NT2/D1 (cell line): ENCODE results near the gene QKI.

Source experiments
- DNase-seq: peaks from one replicate; pipeline ENCODE4 v3.0.0-alpha.2; 2011; ENCODE audit warnings: low read depth, low spot score
- H3K27me3 ChIP-seq: 2 replicates; pipeline ENCODE4 v1.6.0; 2011; ENCODE audit warnings: mild to moderate bottlenecking; ENCODE audit not compliant: insufficient read length, insufficient read depth
- H3K36me3 ChIP-seq: 2 replicates; pipeline ENCODE4 v1.6.1; 2011; ENCODE audit warnings: mild to moderate bottlenecking, low read length, mixed read lengths; ENCODE audit not compliant: insufficient read depth, insufficient read length
- H3K4me1 ChIP-seq: 2 replicates; pipeline ENCODE4 v1.5.1; 2011; ENCODE audit not compliant: insufficient read depth, insufficient read length
- H3K4me3 ChIP-seq: 2 replicates; pipeline ENCODE4 v1.5.1; 2011; ENCODE audit warnings: low read depth; ENCODE audit not compliant: insufficient read length
- H3K9ac ChIP-seq: 2 replicates; pipeline ENCODE4 v1.6.0; 2011; ENCODE audit warnings: low read depth; ENCODE audit not compliant: insufficient read length
- H3K9me3 ChIP-seq: 2 replicates; pipeline ENCODE4 v1.5.1; 2011; ENCODE audit warnings: mild to moderate bottlenecking, low read length; ENCODE audit not compliant: insufficient read depth
- SUZ12 ChIP-seq: IDR thresholded peaks from 2 replicates; pipeline ENCODE4 v1.6.1; 2011; ENCODE audit not compliant: insufficient read length, insufficient read depth; ENCODE audit errors: extremely low read depth
- YY1 ChIP-seq: IDR thresholded peaks from 2 replicates; pipeline ENCODE4 v1.6.1; 2011; ENCODE audit not compliant: insufficient read length, insufficient read depth
- ZNF274 ChIP-seq: IDR thresholded peaks from 2 replicates; pipeline ENCODE4 v1.6.1; 2011; ENCODE audit warnings: mild to moderate bottlenecking, low read depth, low read length

The QKI gene

GRCh38 chr6:163579111-163579879 lies 164.8 kb downstream of the QKI start:
- Histone ChIP-seq H3K36me3 (peaks cover 7% of the 10 kb centered on the region), H3K9ac (no peak overlapping the region)
- DNase-seq, result peak; percentile 8

GRCh38 chr6:163579880-163580295 lies 165.4 kb downstream of the QKI start:
- TF ChIP-seq ZNF274, result no peak
- no peak for TF ChIP-seq SUZ12
- no peak for TF ChIP-seq YY1
- no peak overlapping the region for H3K9ac ChIP-seq
- H3K27me3 ChIP-seq, result no peaks in the 10 kb centered on the region
- no peak overlapping the region for H3K4me3 ChIP-seq
- DNase-seq, result peak; percentile 5
- H3K4me1 ChIP-seq, result no peaks in the 10 kb centered on the region
- H3K36me3 ChIP-seq, result peaks cover 1% of the 10 kb centered on the region
- no peaks in the 10 kb centered on the region for H3K9me3 ChIP-seq

More at GRCh38 chr6:163579111-163579879, 164.8 kb downstream of the QKI start:
- H3K27me3 ChIP-seq, result no peaks in the 10 kb centered on the region
- H3K4me1 ChIP-seq, result no peaks in the 10 kb centered on the region
- no peaks in the 10 kb centered on the region for H3K9me3 ChIP-seq
- TF ChIP-seq SUZ12 (no peak), ZNF274 (no peak), YY1 (no peak)
- no peak overlapping the region for H3K4me3 ChIP-seq

- no peaks in the 10 kb centered on the region for H3K36me3 ChIP-seq
- no peak for TF ChIP-seq SUZ12
- no peak for TF ChIP-seq ZNF274
- no peak for TF ChIP-seq YY1
- H3K27me3 ChIP-seq, result no peaks in the 10 kb centered on the region
- H3K4me1 ChIP-seq, result no peaks in the 10 kb centered on the region
- DNase-seq, result no peak
- no peak overlapping the region for H3K4me3 ChIP-seq
- no peaks in the 10 kb centered on the region for H3K9me3 ChIP-seq
- no peak overlapping the region for H3K9ac ChIP-seq
These were observed 166.0 kb downstream of the QKI start for GRCh38 chr6:163580311-163581030.

- no peak for TF ChIP-seq YY1
- TF ChIP-seq ZNF274, result no peak
- no peak for TF ChIP-seq SUZ12
- DNase-seq, result no peak
- Histone ChIP-seq H3K4me1 (no peaks in the 10 kb centered on the region), H3K9me3 (no peaks in the 10 kb centered on the region), H3K27me3 (no peaks in the 10 kb centered on the region), H3K9ac (no peak overlapping the region), H3K36me3 (no peaks in the 10 kb centered on the region), H3K4me3 (no peak overlapping the region)
These were observed 169.0 kb downstream of the QKI start for GRCh38 chr6:163583558-163583957.

GRCh38 chr6:163585932-163586437 lies 171.5 kb downstream of the QKI start:
- Histone ChIP-seq H3K4me1 (no peaks in the 10 kb centered on the region), H3K9me3 (no peaks in the 10 kb centered on the region; the same call in 1 of the 2 replicates), H3K36me3 (no peaks in the 10 kb centered on the region), H3K4me3 (no peak overlapping the region), H3K27me3 (no peaks in the 10 kb centered on the region), H3K9ac (no peak overlapping the region)
- no peak for TF ChIP-seq SUZ12
- TF ChIP-seq ZNF274, result no peak
- no peak for TF ChIP-seq YY1
- DNase-seq, result no peak

- H3K9ac ChIP-seq, result no peak overlapping the region
- H3K36me3 ChIP-seq, result no peaks in the 10 kb centered on the region
- H3K9me3 ChIP-seq, result no peaks in the 10 kb centered on the region; the same call in 1 of the 2 replicates
- no peaks in the 10 kb centered on the region for H3K4me1 ChIP-seq
- no peak for DNase-seq
- TF ChIP-seq YY1, result no peak
- TF ChIP-seq ZNF274, result no peak
- TF ChIP-seq SUZ12, result no peak
- no peaks in the 10 kb centered on the region for H3K27me3 ChIP-seq
- H3K4me3 ChIP-seq, result no peak overlapping the region
These were observed 172.4 kb downstream of the QKI start for GRCh38 chr6:163586888-163587287.
